Kidney capillary endothelial cell (primary cell): ENCODE results near the gene ABCC1.
"Not testable (repeated sequence)": the region's sequence is repeated elsewhere in the genome, so short reads cannot be mapped to it uniquely, and the experiment has no call there.

Source experiments
- DNase-seq: peaks from one replicate; pipeline ENCODE4 v3.0.0-alpha.2; 2018; ENCODE audit warnings: low spot score

ABCC1 gene

GRCh38 chr16:16083421-16084156, 134.2 kb downstream of the ABCC1 start:
- DNase-seq, result no peak

GRCh38 chr16:16084874-16085273, 135.5 kb downstream of the ABCC1 start:
- DNase-seq, result no peak

GRCh38 chr16:16086653-16087446, 137.4 kb downstream of the ABCC1 start:
- no peak for DNase-seq

GRCh38 chr16:16090238-16090637, 140.8 kb downstream of the ABCC1 start:
- no peak for DNase-seq

- no peak for DNase-seq
Observed at GRCh38 chr16:16092925-16093627, 143.7 kb downstream of the ABCC1 start.

GRCh38 chr16:16093628-16094332, 144.4 kb downstream of the ABCC1 start:
- no peak for DNase-seq

- DNase-seq, result no peak
Observed at GRCh38 chr16:16095646-16096045, 146.2 kb downstream of the ABCC1 start.

GRCh38 chr16:16096121-16096857, 146.9 kb downstream of the ABCC1 start:
- DNase-seq, result no peak

- DNase-seq, result no peak
Observed at GRCh38 chr16:16096858-16097213, 147.4 kb downstream of the ABCC1 start.

- DNase-seq, result no peak
Observed at GRCh38 chr16:16099320-16099719, 149.9 kb downstream of the ABCC1 start.

- DNase-seq, result peak; percentile 26
Observed at GRCh38 chr16:16100631-16101030, 151.2 kb downstream of the ABCC1 start.

GRCh38 chr16:16101585-16101984, 152.2 kb downstream of the ABCC1 start:
- no peak for DNase-seq

- no peak for DNase-seq
Observed at GRCh38 chr16:16102738-16103137, 153.3 kb downstream of the ABCC1 start.

GRCh38 chr16:16104132-16104803, 154.9 kb downstream of the ABCC1 start:
- not testable (repeated sequence) for DNase-seq

- DNase-seq, result not testable (repeated sequence)
Observed at GRCh38 chr16:16104804-16105141, 155.4 kb downstream of the ABCC1 start.

GRCh38 chr16:16105646-16106045, 156.2 kb downstream of the ABCC1 start:
- DNase-seq, result no peak

- no peak for DNase-seq
Observed at GRCh38 chr16:16106466-16106865, 157.1 kb downstream of the ABCC1 start.

GRCh38 chr16:16107839-16108238, 158.4 kb downstream of the ABCC1 start:
- no peak for DNase-seq

- DNase-seq, result no peak
Observed at GRCh38 chr16:16108759-16109158, 159.3 kb downstream of the ABCC1 start.

- no peak for DNase-seq
Observed at GRCh38 chr16:16109453-16110110, 160.2 kb downstream of the ABCC1 start.

GRCh38 chr16:16110111-16110490, 160.7 kb downstream of the ABCC1 start:
- no peak for DNase-seq
